ENCODE results near the gene CDON.
A peak's percentile ranks its signal among the peaks of the same experiment; 100 is the strongest.

The CDON gene

GRCh38 chr11:125923633-125924032 lies 139.0 kb downstream of the CDON start:
- Histone ChIP-seq H3K36me3 (ENCODE audit: low read length) (no peaks in the 10 kb centered on the region), H3K27ac (ENCODE audit: low read depth, low read length) (no peak overlapping the region), H3K4me3 (ENCODE audit: insufficient read depth, low read length, poor library complexity, severe bottlenecking) (no peak overlapping the region), H2AFZ (ENCODE audit: low read depth, low read length, severe bottlenecking) (no peak overlapping the region), H3K9ac (ENCODE audit: low read length) (no peak overlapping the region), H3K9me2 (replicated peaks; ENCODE audit: insufficient read depth, low read length) (no peaks in the 10 kb centered on the region), H4K20me1 (ENCODE audit: low read depth, low read length) (no peaks in the 10 kb centered on the region), H3F3A (ENCODE audit: insufficient read depth) (no peaks in the 10 kb centered on the region), H3K9me3 (ENCODE audit: insufficient read depth, low read length) (no peaks in the 10 kb centered on the region), H3K4me2 (ENCODE audit: low read depth, low read length, poor library complexity, severe bottlenecking) (no peak overlapping the region), H3K27me3 (ENCODE audit: low read length) (no peaks in the 10 kb centered on the region), H3K79me2 (ENCODE audit: insufficient read depth, low read length) (no peaks in the 10 kb centered on the region)
- TF ChIP-seq CTCF (IDR thresholded peaks at IDR 0.05; ENCODE audit: insufficient read depth, low read length, poor library complexity, severe bottlenecking) (no peak), EZH2phosphoT487 (conservative IDR thresholded peaks at IDR 0.05; ENCODE audit: low read length) (no peak)

DNA sequence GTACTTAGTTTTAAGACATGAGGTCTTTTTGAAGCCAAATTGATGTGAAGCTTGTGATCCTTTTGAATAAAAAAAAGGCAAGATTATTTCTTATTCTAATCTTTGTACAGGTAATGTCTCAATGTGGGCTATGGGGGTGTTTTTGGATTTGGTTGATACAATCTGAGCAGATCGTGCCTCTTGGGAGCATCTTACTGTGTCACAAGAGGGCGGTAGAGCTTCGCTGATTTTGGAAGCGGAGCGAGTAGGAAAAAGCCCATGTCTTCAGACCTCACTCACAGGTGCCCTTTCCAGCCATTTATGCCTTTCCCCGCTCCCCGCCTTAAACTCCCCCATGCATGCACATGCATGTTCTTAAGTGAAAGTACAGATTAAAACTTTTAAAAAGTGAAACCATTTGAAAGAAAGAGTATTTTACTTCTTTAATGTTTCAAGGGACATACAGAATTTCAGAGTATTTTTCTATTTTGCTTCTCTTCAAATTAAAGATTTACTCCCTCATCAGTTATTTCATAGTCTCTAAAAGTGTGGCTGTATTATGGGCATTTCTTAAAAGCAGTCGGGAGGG lies 139.6 kb downstream of the CDON start:
- no peaks in the 10 kb centered on the region for H3K36me3 ChIP-seq (ENCODE audit: low read length)
- H3K4me3 ChIP-seq (ENCODE audit: insufficient read depth, low read length, poor library complexity, severe bottlenecking) = no peak overlapping the region
- no peak overlapping the region for H2AFZ ChIP-seq (ENCODE audit: low read depth, low read length, severe bottlenecking)
- H3K27me3 ChIP-seq (ENCODE audit: low read length) = no peaks in the 10 kb centered on the region
- H3K9me3 ChIP-seq (ENCODE audit: insufficient read depth, low read length) = no peaks in the 10 kb centered on the region
- H3K4me2 ChIP-seq (ENCODE audit: low read depth, low read length, poor library complexity, severe bottlenecking) = no peak overlapping the region
- H3F3A ChIP-seq (ENCODE audit: insufficient read depth) = no peaks in the 10 kb centered on the region
- H3K9me2 ChIP-seq (replicated peaks; ENCODE audit: insufficient read depth, low read length) = no peaks in the 10 kb centered on the region
- no peak overlapping the region for H3K27ac ChIP-seq (ENCODE audit: low read depth, low read length)
- H4K20me1 ChIP-seq (ENCODE audit: low read depth, low read length) = no peaks in the 10 kb centered on the region
- H3K79me2 ChIP-seq (ENCODE audit: insufficient read depth, low read length) = no peaks in the 10 kb centered on the region
- H3K9ac ChIP-seq (ENCODE audit: low read length) = no peak overlapping the region
- no peak for TF ChIP-seq EZH2phosphoT487 (conservative IDR thresholded peaks at IDR 0.05; ENCODE audit: low read length)
- peak; percentile 34 for TF ChIP-seq CTCF (IDR thresholded peaks at IDR 0.05; ENCODE audit: insufficient read depth, low read length, poor library complexity, severe bottlenecking)

GRCh38 chr11:125922156-125922555 lies 140.5 kb downstream of the CDON start:
- H2AFZ ChIP-seq (ENCODE audit: low read depth, low read length, severe bottlenecking) = no peak overlapping the region
- no peaks in the 10 kb centered on the region for H4K20me1 ChIP-seq (ENCODE audit: low read depth, low read length)
- TF ChIP-seq EZH2phosphoT487 (conservative IDR thresholded peaks at IDR 0.05; ENCODE audit: low read length) (no peak), CTCF (IDR thresholded peaks at IDR 0.05; ENCODE audit: insufficient read depth, low read length, poor library complexity, severe bottlenecking) (no peak)
- H3K9me3 ChIP-seq (ENCODE audit: insufficient read depth, low read length) = no peaks in the 10 kb centered on the region
- no peak overlapping the region for H3K4me2 ChIP-seq (ENCODE audit: low read depth, low read length, poor library complexity, severe bottlenecking)
- no peaks in the 10 kb centered on the region for H3K9me2 ChIP-seq (replicated peaks; ENCODE audit: insufficient read depth, low read length)
- no peaks in the 10 kb centered on the region for H3F3A ChIP-seq (ENCODE audit: insufficient read depth)
- H3K27ac ChIP-seq (ENCODE audit: low read depth, low read length) = no peak overlapping the region
- no peak overlapping the region for H3K9ac ChIP-seq (ENCODE audit: low read length)
- H3K36me3 ChIP-seq (ENCODE audit: low read length) = no peaks in the 10 kb centered on the region
- no peaks in the 10 kb centered on the region for H3K79me2 ChIP-seq (ENCODE audit: insufficient read depth, low read length)
- no peak overlapping the region for H3K4me3 ChIP-seq (ENCODE audit: insufficient read depth, low read length, poor library complexity, severe bottlenecking)
- H3K27me3 ChIP-seq (ENCODE audit: low read length) = no peaks in the 10 kb centered on the region

All from SU-DHL-6 (cell line).